Gastroesophageal sphincter (tissue), 3 donors: Measurements from ENCODE around the gene EMX1.

ENCODE experiments used
- CTCF ChIP-seq, 4 experiments: fragments of 200-600 bp in 2 of 4; fragments of 450-650 bp in 2 of 4; sonication (generic) in 1 of 4; IDR thresholded peaks; one replicate each; pipeline ENCODE4 v1.5.1; 2017 to 2019; ENCODE audit warnings: antibody characterized with exemption in 4 of 4, mild to moderate bottlenecking in 2 of 4, moderate library complexity in 2 of 4
- EP300 ChIP-seq: sonication (generic); formaldehyde crosslinking; IDR thresholded peaks from one replicate; pipeline ENCODE4 v1.6.1; 2017; ENCODE audit warnings: antibody characterized with exemption, mild to moderate bottlenecking
- POLR2A ChIP-seq, 2 donors: fragments of 450-650 bp; IDR thresholded peaks; one replicate each; pipeline ENCODE4 v1.6.1; 2017; ENCODE audit warnings: antibody characterized with exemption in 2 of 2, mild to moderate bottlenecking in 2 of 2, moderate library complexity in 1 of 2
- POLR2AphosphoS5 ChIP-seq: sonication (generic); formaldehyde crosslinking; IDR thresholded peaks from one replicate; pipeline ENCODE4 v1.6.1; 2017; ENCODE audit warnings: antibody characterized with exemption

DNA sequence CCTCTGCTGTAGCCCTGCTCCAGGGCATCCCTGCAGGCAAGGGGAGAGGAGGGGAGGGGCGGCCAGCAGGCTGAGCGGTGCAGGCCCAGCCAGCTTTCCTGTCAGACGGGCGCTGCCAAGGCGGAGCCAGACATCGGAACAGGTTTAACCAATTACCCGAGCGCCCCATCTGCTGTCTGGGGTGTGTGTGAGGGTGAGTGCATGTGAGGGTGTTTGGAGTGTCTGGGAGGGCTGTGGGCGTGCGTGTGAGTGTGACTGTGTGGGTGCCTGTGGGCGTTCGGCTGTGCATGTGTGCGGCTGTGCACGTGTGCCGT is 20.0 kb downstream of the EMX1 start:
- TF ChIP-seq CTCF (IDR thresholded peaks at IDR 0.05) (no peak), EP300 (no peak), POLR2A (IDR thresholded peaks at IDR 0.05) (no peak), POLR2AphosphoS5 (no peak)
